GM12872 (cell line): Measurements from ENCODE around the gene CFAP54.
A peak's percentile ranks its signal among the peaks of the same experiment; 100 is the strongest.

Experiments used
- CTCF ChIP-seq: IDR thresholded peaks from 3 replicates; pipeline ENCODE4 v1.5.1; 2011; ENCODE audit warnings: low read depth, mild to moderate bottlenecking, low read length, moderate library complexity; ENCODE audit not compliant: insufficient read depth

The CFAP54 gene

GRCh38 chr12:96506776-96507175, 17.4 kb downstream of the CFAP54 start:
- TF ChIP-seq CTCF, result no peak

DNA sequence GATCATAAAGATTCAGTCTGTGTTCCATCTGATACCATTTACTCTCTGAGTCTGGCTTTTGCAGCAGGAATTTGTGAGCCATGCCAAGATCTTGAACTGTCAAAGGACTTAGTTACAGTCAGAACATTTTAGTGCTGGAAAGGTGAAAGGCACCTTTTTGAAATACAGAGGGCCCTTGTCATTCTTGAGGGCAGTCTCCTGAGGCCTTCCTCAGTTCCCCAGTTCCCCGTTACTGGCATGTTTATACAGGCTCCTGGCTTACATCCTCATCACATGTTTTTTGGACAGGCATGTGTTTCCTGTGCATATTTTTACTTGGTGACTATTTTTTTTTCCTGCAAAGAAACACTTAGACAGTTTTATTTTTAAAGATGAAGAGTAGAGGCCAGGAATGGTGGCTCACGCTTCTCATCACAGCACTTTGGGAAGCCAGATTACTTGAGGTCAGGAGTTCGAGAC, 21.0 kb downstream of the CFAP54 start:
- no peak for TF ChIP-seq CTCF

DNA sequence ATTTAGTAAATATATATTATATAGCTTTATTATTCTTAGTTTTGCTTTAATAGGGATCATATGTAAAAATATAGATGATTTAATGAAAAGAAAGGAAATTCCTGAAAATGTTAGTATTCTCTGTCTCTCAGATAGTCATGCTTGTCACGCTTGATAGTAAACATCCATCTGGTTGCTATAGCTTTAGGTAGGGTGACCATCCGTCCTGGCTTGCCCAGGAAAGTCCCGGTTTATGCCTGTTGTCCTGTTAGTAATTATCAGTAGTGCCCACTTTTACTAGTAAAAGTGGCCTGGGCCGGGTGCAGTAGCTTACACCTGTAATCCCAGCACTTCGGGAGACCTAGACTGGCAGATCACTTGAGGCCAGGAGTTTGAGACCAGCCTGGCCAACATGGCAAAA, 23.8 kb downstream of the CFAP54 start:
- TF ChIP-seq CTCF, result no peak

GRCh38 chr12:96513681-96514080, 24.3 kb downstream of the CFAP54 start:
- TF ChIP-seq CTCF, result no peak

DNA sequence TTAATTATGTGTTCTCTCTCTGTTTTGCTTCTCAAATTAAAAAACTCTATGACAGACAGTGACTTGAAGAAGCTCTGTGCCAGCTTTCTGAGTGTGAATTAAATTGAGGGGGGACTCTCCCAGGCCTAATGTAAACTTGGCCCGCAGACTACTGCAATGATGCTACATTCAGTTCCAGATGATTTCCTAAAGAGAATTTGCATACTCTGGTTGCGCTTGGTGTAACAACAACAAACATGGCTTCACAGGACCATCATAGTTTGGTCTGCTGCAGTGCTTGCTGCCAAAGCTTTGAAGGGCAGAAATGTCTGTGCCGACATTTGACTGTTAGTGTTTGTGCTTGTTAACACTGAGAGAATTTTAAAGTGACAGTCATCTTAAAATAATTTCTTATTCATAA, 25.0 kb downstream of the CFAP54 start:
- TF ChIP-seq CTCF, result no peak

DNA sequence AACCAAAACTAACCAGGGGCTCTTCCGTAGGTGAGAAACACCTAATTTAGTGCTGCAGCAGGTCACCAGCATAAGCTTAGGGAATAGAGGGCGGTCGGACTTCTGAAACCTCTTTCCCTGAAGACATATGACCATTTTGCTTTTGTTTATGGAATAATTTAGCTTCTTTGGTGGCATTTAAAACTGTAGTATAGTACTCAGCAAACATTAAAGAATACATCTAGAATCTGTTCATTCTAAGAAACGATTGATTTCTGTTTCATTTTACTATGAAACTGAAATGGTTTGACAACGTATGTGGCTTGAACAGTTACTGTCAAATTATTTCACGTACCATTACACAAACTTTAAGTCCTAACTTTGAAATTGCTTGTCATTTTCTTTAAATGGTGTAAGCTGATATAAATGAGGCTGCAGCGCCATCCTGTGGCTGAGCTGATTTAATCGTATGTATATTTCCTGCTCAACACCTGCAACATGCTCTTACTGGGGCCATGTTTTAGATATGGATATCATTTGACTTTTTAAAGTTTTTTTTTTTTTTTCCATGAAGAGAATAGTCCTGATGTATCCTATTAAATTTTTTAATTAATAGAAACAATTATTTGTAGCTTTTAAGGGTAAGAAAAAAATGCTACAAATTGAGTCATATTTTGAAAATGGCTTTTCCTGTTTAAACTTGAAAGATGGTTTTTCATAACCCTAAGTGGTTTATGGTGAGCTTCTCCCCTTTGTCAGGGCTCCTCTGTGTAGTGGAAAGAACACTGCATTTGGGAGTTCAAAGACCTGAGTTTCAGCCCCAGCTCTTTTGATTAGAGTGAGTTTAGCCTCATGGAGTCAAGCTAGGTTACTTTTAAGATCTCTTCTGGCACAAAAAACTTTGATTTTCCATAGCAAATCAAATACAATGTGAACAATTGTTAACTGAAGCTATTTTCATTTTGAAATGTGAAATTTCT, 27.4 kb downstream of the CFAP54 start:
- TF ChIP-seq CTCF, result peak; percentile 34; the same call in 1 of the 3 replicates

GRCh38 chr12:96520767-96521166, 31.4 kb downstream of the CFAP54 start:
- no peak for TF ChIP-seq CTCF
